HG03442 (cell line): ENCODE results near the gene GATAD2A.

Experiments used
- ATAC-seq: cut with Tn5 transposase; IDR thresholded peaks from one replicate; pipeline ENCODE4 v1.9.1; 2021; ENCODE audit warnings: mild to moderate bottlenecking, moderate library complexity; ENCODE audit not compliant: unreplicated experiment

GATAD2A gene

GRCh38 chr19:19420570-19421298 is 15.3 kb downstream of the GATAD2A start:
- no peak for ATAC-seq

- ATAC-seq: no peak
These were observed 15.8 kb downstream of the GATAD2A start for GRCh38 chr19:19421299-19421696.

DNA sequence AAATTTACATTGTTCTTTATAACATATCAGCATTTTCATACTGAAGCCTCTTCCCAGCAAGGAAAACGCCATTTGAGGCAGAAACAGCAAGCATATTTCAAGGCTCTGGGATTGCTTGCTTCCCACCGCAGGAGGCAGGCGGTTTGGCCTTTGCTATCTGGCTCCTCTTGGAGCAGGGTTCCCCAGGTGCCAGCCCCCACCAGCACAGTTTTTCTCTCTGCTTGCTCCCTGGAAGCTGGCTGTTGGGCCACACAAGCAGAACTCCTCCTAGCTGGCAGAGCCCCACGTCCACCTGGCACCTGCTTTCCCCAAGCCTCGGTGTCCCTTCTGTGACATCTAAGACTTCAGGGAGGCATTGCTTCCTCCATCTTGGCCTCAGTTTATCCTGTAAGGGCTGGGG is 16.7 kb downstream of the GATAD2A start:
- no peak for ATAC-seq

DNA sequence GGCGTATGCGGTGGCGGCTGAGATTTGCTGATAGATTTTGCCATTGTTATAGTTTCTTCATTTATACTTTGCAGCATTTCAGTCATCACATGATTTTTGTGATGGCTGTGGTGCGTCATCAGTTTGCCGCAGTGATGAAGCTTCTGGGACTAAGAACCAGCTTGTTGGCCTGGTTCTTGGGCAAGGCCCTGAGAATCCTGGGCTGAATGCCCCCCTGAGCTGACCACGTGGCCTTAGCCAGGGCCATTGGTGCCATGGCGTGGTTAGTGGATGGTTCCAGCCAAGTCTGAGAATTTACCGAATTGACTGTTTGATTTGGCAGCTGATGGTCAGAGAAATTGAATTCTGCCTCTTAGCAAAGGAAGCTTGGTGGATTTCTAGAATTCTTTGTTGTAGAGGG is 17.8 kb downstream of the GATAD2A start:
- no peak for ATAC-seq

- no peak for ATAC-seq
These were observed 19.8 kb downstream of the GATAD2A start for GRCh38 chr19:19425170-19425875.

GRCh38 chr19:19426216-19426615 is 20.7 kb downstream of the GATAD2A start:
- ATAC-seq: no peak

GRCh38 chr19:19426799-19427198 is 21.3 kb downstream of the GATAD2A start:
- no peak for ATAC-seq

DNA sequence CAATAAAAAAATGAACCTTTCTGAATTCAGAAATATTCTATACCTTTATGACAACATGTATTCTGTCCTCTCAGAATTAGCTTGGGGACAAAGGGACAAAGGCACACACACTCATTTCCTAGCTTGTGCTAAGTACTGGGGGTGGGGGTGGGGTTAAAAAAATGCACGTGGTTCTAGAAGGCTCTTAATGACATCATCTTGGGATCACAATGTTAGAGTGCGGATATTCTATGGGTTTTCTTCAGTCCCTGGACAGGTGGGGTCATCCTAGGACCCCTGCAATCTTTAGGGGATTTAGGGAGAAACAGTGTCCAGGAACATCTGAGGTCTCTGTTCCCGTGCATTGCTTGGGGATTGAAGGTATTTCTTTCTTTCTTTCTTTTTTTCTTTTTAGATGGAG is 21.8 kb downstream of the GATAD2A start:
- no peak for ATAC-seq

GRCh38 chr19:19427944-19428343 is 22.5 kb downstream of the GATAD2A start:
- ATAC-seq: no peak

DNA sequence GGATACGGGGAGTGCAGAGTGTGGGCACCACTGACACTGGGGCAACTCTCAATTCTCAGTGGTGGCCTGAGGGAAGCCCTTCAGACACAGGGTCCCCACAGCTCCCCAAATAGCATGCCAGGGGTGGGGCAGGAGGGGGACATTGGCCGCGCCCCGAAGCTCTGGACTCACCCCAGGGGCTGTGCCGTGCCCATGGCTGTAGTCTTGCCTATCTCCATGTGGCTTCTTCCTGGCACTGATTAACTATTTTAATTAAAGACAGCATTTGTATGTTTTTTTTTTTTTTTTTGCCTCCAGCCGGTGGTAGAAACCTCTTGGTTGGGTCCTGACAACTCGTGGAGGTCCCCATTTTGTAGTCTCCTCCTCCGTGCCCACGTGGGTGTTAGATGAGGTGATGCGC is 23.3 kb downstream of the GATAD2A start:
- no peak for ATAC-seq

GRCh38 chr19:19429361-19429760 is 23.9 kb downstream of the GATAD2A start:
- no peak for ATAC-seq

GRCh38 chr19:19432732-19433131 is 27.3 kb downstream of the GATAD2A start:
- no peak for ATAC-seq

GRCh38 chr19:19433666-19434213 is 28.3 kb downstream of the GATAD2A start:
- no peak for ATAC-seq

DNA sequence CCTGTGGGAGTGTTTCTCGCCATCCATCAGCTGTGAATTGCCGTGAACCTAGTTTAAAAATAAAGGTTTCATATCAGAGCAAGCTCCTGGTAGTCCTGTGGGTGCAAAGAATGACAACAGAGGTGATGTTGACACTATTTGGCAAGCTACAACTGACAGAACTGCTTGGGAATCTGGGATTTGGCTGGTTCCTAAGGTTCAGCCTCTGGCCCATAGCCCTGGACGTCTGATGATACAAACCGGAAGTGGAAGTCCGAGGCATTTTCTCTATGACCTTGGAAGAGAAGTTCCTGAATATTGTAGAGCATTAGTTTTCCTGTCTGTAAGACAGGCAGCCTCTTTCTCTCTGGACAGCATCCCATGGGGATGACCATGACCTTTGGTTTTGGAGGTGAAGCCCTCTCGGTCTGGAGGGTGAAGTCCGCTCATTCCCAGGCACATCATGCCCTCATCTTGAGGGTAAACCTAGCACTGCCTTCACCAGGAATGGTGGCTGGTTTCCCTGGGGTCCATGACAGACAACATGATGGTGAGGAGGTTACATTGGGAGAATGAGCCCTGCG is 29.1 kb downstream of the GATAD2A start:
- ATAC-seq: no peak

GRCh38 chr19:19436137-19436691 is 30.7 kb downstream of the GATAD2A start:
- no peak for ATAC-seq

DNA sequence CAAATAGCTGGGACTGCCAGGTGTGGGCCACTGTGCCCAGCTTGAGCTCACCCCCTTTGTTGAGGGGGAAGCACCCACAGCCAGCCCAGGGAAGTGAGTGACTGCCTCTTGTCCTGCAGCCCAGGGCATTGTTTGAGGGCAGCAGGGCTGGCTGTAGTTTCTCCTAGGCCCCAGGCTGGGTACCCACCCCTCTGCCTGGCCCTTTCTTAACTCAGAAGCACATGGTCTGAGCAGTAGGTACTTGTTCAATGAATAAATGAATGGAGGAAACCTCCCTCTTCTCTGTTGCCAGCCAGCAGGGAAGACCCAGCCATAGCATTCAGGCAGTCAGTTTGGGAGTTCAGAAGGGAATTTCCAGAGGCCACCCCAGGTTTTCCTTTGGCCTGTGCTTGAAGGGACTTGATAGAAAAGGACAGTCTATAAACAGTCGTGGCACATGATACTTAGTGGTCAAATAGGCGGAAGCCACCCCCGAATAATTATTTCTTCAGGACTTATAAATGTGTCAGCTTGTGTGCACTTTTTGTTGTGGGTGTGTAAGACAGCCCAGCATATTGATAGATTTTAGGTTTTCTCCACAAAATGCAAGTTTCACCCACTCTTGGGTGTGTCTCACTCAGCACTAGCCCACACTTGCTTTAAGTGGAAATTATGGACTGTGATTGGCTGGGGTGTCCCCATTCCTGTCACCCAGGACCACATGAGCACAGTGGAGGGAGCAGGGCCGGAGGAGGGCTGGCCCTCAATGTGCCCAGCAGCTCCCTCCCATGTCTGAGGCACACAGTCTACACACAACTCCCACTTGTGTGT is 33.1 kb downstream of the GATAD2A start:
- no peak for ATAC-seq

DNA sequence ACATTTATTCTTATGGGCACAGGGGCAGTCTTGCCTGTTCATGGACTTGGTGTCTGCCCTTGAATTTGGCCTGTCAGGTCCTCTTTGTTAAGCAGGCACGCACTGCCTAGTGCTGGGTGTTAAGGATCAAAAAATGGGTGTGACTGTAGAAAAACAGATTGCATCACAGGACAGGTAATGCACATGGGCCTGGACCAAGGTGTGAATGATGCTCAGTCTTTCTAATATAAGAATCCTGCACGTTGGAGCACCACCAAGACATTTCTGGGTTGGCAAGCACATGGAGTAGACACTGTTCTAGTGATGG is 33.7 kb downstream of the GATAD2A start:
- ATAC-seq: no peak

GRCh38 chr19:19443283-19443682 is 37.8 kb downstream of the GATAD2A start:
- ATAC-seq: no peak

GRCh38 chr19:19443902-19444680 is 38.6 kb downstream of the GATAD2A start:
- ATAC-seq: no peak

DNA sequence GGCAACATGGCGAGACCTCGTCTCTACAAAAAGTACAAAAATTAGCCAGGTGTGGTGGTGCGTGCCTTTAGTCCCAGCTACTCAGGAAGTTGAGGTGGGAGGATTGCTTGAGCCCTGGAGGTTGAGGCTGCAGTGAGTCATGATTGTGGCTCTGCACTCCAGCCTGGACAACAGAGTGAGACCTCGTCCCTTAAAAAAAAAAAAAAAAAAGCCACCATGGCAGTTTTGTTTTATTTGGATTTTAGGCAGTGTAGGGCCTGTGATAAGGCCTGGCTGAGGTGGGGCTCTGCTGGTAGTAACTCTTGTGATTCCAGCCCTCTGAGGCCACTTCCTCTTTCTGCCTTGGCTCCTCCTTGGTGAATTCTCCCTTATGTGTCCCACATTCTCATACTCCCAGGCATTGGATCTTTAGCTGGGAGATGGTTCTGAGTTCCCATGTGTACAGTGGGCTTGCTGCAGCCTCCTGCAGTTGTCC is 39.2 kb downstream of the GATAD2A start:
- ATAC-seq: no peak
